H9 (cell line): Measurements from ENCODE around the gene MBNL1. TPM values are rescaled to one million over a fixed set of nuclear protein-coding genes. Genes with fewer than 3 reads are reported as not detected.

Experiments
- DNase-seq: peaks from one replicate; pipeline ENCODE4 v3.0.0-alpha.2; 2017
- H2AFZ ChIP-seq: one replicate; pipeline ENCODE4 v1.6.1; 2013; ENCODE audit warnings: mild to moderate bottlenecking, low read length, control low read depth, moderate library complexity
- H2AK5ac ChIP-seq: 2 replicates; pipeline ENCODE4 v1.6.1; 2013; ENCODE audit warnings: low read length, control low read depth, mixed read lengths; ENCODE audit not compliant: insufficient read length
- H2BK120ac ChIP-seq: one replicate; pipeline ENCODE4 v1.6.1; 2013; ENCODE audit warnings: low read depth, mild to moderate bottlenecking, low read length, control low read depth, inconsistent platforms; ENCODE audit not compliant: poor library complexity, severe bottlenecking
- H2BK12ac ChIP-seq: 2 replicates; pipeline ENCODE4 v1.6.1; 2013; ENCODE audit warnings: low read length, control low read depth, mixed read lengths, low read depth; ENCODE audit not compliant: insufficient read length
- H2BK15ac ChIP-seq: 2 replicates; pipeline ENCODE4 v1.6.1; 2013; ENCODE audit warnings: low read depth, low read length, control low read depth
- H2BK20ac ChIP-seq: one replicate; pipeline ENCODE4 v1.6.1; 2013; ENCODE audit warnings: low read depth, mild to moderate bottlenecking, low read length, control low read depth, inconsistent platforms; ENCODE audit not compliant: poor library complexity, severe bottlenecking
- H2BK5ac ChIP-seq: 2 replicates; pipeline ENCODE4 v1.6.1; 2013; ENCODE audit warnings: low read length, control low read depth, mixed read lengths; ENCODE audit not compliant: insufficient read length
- H3K14ac ChIP-seq: 2 replicates; pipeline ENCODE4 v1.6.1; 2013; ENCODE audit warnings: low read length, control low read depth; ENCODE audit not compliant: insufficient read depth
- H3K18ac ChIP-seq: 2 replicates; pipeline ENCODE4 v1.6.1; 2013; ENCODE audit warnings: low read depth, mild to moderate bottlenecking, mixed read lengths, low read length, control low read depth; ENCODE audit not compliant: insufficient read length
- H3K23ac ChIP-seq: 2 replicates; pipeline ENCODE4 v1.6.1; 2013; ENCODE audit warnings: low read length, control low read depth, mixed read lengths, low read depth; ENCODE audit not compliant: insufficient read length
- H3K23me2 ChIP-seq: 2 replicates; pipeline ENCODE4 v1.6.1; 2013; ENCODE audit warnings: low read depth, mild to moderate bottlenecking, mixed read lengths, low read length, control low read depth; ENCODE audit not compliant: insufficient read length, poor library complexity, severe bottlenecking
- H3K27ac ChIP-seq: 2 replicates; pipeline ENCODE4 v1.5.1; 2013; ENCODE audit warnings: low read length, control low read depth, mixed read lengths, low read depth; ENCODE audit not compliant: insufficient read length
- H3K27me3 ChIP-seq: 2 replicates; pipeline ENCODE4 v1.6.1; 2013; ENCODE audit warnings: low read length, control low read depth, inconsistent platforms; ENCODE audit not compliant: insufficient read depth
- H3K4ac ChIP-seq: 2 replicates; pipeline ENCODE4 v1.6.1; 2013; ENCODE audit warnings: low read depth, mild to moderate bottlenecking, control low read depth, inconsistent platforms, low read length, moderate library complexity
- H3K4me1 ChIP-seq: 2 replicates; pipeline ENCODE4 v1.6.1; 2013; ENCODE audit warnings: low read length, control low read depth, inconsistent platforms; ENCODE audit not compliant: insufficient read depth
- H3K4me2 ChIP-seq: 2 replicates; pipeline ENCODE4 v1.6.1; 2013; ENCODE audit warnings: low read length, control low read depth, mixed read lengths; ENCODE audit not compliant: insufficient read length, insufficient read depth
- H3K56ac ChIP-seq: 2 replicates; pipeline ENCODE4 v1.6.1; 2013; ENCODE audit warnings: low read depth, mild to moderate bottlenecking, mixed read lengths, low read length, control low read depth; ENCODE audit not compliant: insufficient read length
- H3K79me1 ChIP-seq: 2 replicates; pipeline ENCODE4 v1.6.1; 2013; ENCODE audit warnings: low read depth, mild to moderate bottlenecking, moderate library complexity, low read length, control low read depth, inconsistent platforms; ENCODE audit not compliant: insufficient read depth, poor library complexity, severe bottlenecking
- H3K79me2 ChIP-seq: 2 replicates; pipeline ENCODE4 v1.6.1; 2013; ENCODE audit warnings: low read length, control low read depth, inconsistent platforms; ENCODE audit not compliant: insufficient read depth
- H3K9ac ChIP-seq: 2 replicates; pipeline ENCODE4 v1.6.1; 2013; ENCODE audit warnings: low read length, control low read depth, mixed read lengths; ENCODE audit not compliant: insufficient read length; ENCODE audit errors: extremely low read depth
- H3K9me3 ChIP-seq: one replicate; pipeline ENCODE4 v1.6.1; 2013; ENCODE audit warnings: low read depth, low read length, inconsistent platforms; ENCODE audit not compliant: control insufficient read depth
- H3T11ph ChIP-seq: one replicate; pipeline ENCODE4 v1.6.1; 2013; ENCODE audit warnings: mild to moderate bottlenecking, low read length, control low read depth, inconsistent platforms
- H4K20me1 ChIP-seq: one replicate; pipeline ENCODE4 v1.6.1; 2013; ENCODE audit not compliant: control insufficient read depth, insufficient read length, insufficient read depth
- H4K5ac ChIP-seq: 2 replicates; pipeline ENCODE4 v1.6.1; 2013; ENCODE audit warnings: low read depth, mild to moderate bottlenecking, mixed read lengths, low read length, control low read depth; ENCODE audit not compliant: insufficient read length
- H4K8ac ChIP-seq: replicated peaks from 2 replicates; pipeline ENCODE4 v1.6.1; 2013; ENCODE audit warnings: low read length, control low read depth, mixed read lengths, low read depth; ENCODE audit not compliant: insufficient read length
- H4K91ac ChIP-seq: 2 replicates; pipeline ENCODE4 v1.6.1; 2013; ENCODE audit warnings: low read depth, mild to moderate bottlenecking, moderate library complexity, mixed read lengths, low read length, control low read depth; ENCODE audit not compliant: insufficient read length
- H3K27ac Mint-ChIP-seq, 3 experiments: 2 replicates in 2 of 3; 3 replicates in 1 of 3; pipeline ENCODE4 v1.8.0; 2020 to 2021; ENCODE audit warnings: mixed read lengths in 3 of 3, mild to moderate bottlenecking in 1 of 3, moderate library complexity in 1 of 3
- H3K27me3 Mint-ChIP-seq: 2 replicates; pipeline ENCODE4 v1.8.0; 2021; ENCODE audit warnings: low read depth, mild to moderate bottlenecking, moderate library complexity, mixed read lengths
- H3K36me3 Mint-ChIP-seq, 3 experiments: 2 replicates in 2 of 3; 3 replicates in 1 of 3; pipeline ENCODE4 v1.8.0; 2020 to 2021; ENCODE audit warnings: low read depth in 3 of 3, mixed read lengths in 3 of 3; ENCODE audit not compliant: insufficient read depth in 1 of 3
- H3K4me1 Mint-ChIP-seq, 2 experiments: 2 replicates each; pipeline ENCODE4 v1.8.0; 2020; ENCODE audit warnings: mixed read lengths in 2 of 2
- H3K4me3 Mint-ChIP-seq, 2 experiments: 2 replicates in 1 of 2; 3 replicates in 1 of 2; pipeline ENCODE4 v1.8.0; 2020 to 2021; ENCODE audit warnings: mild to moderate bottlenecking in 2 of 2, mixed read lengths in 2 of 2, moderate library complexity in 1 of 2
- H3K9me3 Mint-ChIP-seq, 2 experiments: 2 replicates in 1 of 2; 3 replicates in 1 of 2; pipeline ENCODE4 v1.8.0; 2020; ENCODE audit warnings: mild to moderate bottlenecking in 2 of 2, mixed read lengths in 2 of 2, moderate library complexity in 1 of 2
- CTCF ChIP-seq: fragments of 200-600 bp; sonication (generic); conservative IDR thresholded peaks from 3 replicates; pipeline ENCODE4 v1.8.0; 2021; ENCODE audit warnings: antibody characterized with exemption, mild to moderate bottlenecking
- WGBS: extraction: QIAGEN DNeasy Blood & Tissue Kit; methylation state at CpG from one replicate; pipeline ENCODE4 v1.1.7; 2013; ENCODE audit warnings: missing lambda C conversion rate, low lambda C conversion rate, mixed read lengths; ENCODE audit not compliant: insufficient read length; ENCODE audit errors: extremely low coverage; 5-methylcytosine and 5-hydroxymethylcytosine counted together
- total RNA-seq: library from RNA; stranded (reverse); gene quantifications from 2 replicates; pipeline ENCODE4 v1.2.1, GENCODE V29; 2021

Gene MBNL1
- total RNA-seq, 1 experiment from 2014 or later: 14.9 TPM

GRCh38 chr3:152375546-152375945, 106.8 kb downstream of the MBNL1 start:
- no peak overlapping the region for H4K5ac ChIP-seq
- H3K79me2 ChIP-seq: no peaks in the 10 kb centered on the region; the same call in 1 of the 2 replicates
- H4K8ac ChIP-seq: no peak overlapping the region
- H3K4me3 Mint-ChIP-seq: no peak overlapping the region
- no peak overlapping the region for H3K27ac Mint-ChIP-seq
- H3K4me1 ChIP-seq: no peaks in the 10 kb centered on the region
- no peak for DNase-seq
- H3K23ac ChIP-seq: no peak overlapping the region
- no peak overlapping the region for H3K14ac ChIP-seq
- no peak overlapping the region for H2AK5ac ChIP-seq
- H3K4ac ChIP-seq: no peak overlapping the region
- no peak overlapping the region for H3K4me2 ChIP-seq
- H2BK5ac ChIP-seq: no peak overlapping the region
- H2BK20ac ChIP-seq: no peak overlapping the region
- no peak for TF ChIP-seq CTCF
- H3K9ac ChIP-seq: no peak overlapping the region
- no peak overlapping the region for H3K18ac ChIP-seq
- H2BK12ac ChIP-seq: no peak overlapping the region
- H2AFZ ChIP-seq: no peak overlapping the region
- no peaks in the 10 kb centered on the region for H3K23me2 ChIP-seq
- no peak overlapping the region for H3K27ac ChIP-seq
- no peaks in the 10 kb centered on the region for H3K27me3 ChIP-seq
- H3K79me1 ChIP-seq: no peaks in the 10 kb centered on the region
- no peak overlapping the region for H3T11ph ChIP-seq
- H3K36me3 Mint-ChIP-seq: peaks cover 12 to 16% (median 15%) of the 10 kb centered on the region in 3 experiments; a peak in 6 of 7 replicates
- H2BK120ac ChIP-seq: no peak overlapping the region
- H3K56ac ChIP-seq: no peak overlapping the region
- no peak overlapping the region for H4K91ac ChIP-seq
- H3K27me3 Mint-ChIP-seq: no peaks in the 10 kb centered on the region
- WGBS: no CpG with 5 or more reads among the region's 3 CpGs
- H3K4me1 Mint-ChIP-seq: peaks cover 7 to 11% of the 10 kb centered on the region in 2 experiments
- peaks cover 8 to 12% of the 10 kb centered on the region in 2 experiments; a peak in 4 of 5 replicates for H3K9me3 Mint-ChIP-seq
- H2BK15ac ChIP-seq: no peak overlapping the region
- no peaks in the 10 kb centered on the region for H3K9me3 ChIP-seq
- no peaks in the 10 kb centered on the region for H4K20me1 ChIP-seq
